DOHH2 (cell line): Measurements from ENCODE around the gene AHI1.
A peak's percentile ranks its signal among the peaks of the same experiment; 100 is the strongest.

ENCODE experiments used
- H3F3A ChIP-seq: fragments of 200-600 bp; sonication (generic), shearing (Covaris generic); 2 replicates; pipeline ENCODE4 v1.6.0; 2016; ENCODE audit warnings: antibody characterized with exemption, mild to moderate bottlenecking; ENCODE audit not compliant: control insufficient read depth, insufficient read depth
- H3K27ac ChIP-seq: fragments of 200-600 bp; sonication (generic); 2 replicates; pipeline ENCODE4 v1.5.1; 2014; ENCODE audit warnings: low read depth, mild to moderate bottlenecking, low read length, moderate library complexity
- H3K27me3 ChIP-seq: fragments of 200-600 bp; sonication (generic); 2 replicates; pipeline ENCODE4 v1.6.1; 2014; ENCODE audit warnings: mild to moderate bottlenecking, low read length, mixed read lengths; ENCODE audit not compliant: control insufficient read depth
- H3K36me3 ChIP-seq: fragments of 200-600 bp; sonication (generic); 2 replicates; pipeline ENCODE4 v1.6.1; 2014; ENCODE audit warnings: mild to moderate bottlenecking, low read length, moderate library complexity, mixed read lengths; ENCODE audit not compliant: control insufficient read depth
- H3K4me1 ChIP-seq: fragments of 200-600 bp; sonication (generic); 2 replicates; pipeline ENCODE4 v1.6.1; 2014; ENCODE audit warnings: mild to moderate bottlenecking, low read length, mixed read lengths; ENCODE audit not compliant: control insufficient read depth
- H3K4me2 ChIP-seq: fragments of 200-600 bp; sonication (generic); 2 replicates; pipeline ENCODE4 v1.6.0; 2014; ENCODE audit warnings: mild to moderate bottlenecking, low read length, moderate library complexity
- H3K4me3 ChIP-seq: fragments of 200-600 bp; sonication (generic); 2 replicates; pipeline ENCODE4 v1.5.1; 2014; ENCODE audit warnings: mild to moderate bottlenecking, low read length, mixed read lengths
- H3K79me2 ChIP-seq: fragments of 200-600 bp; sonication (generic); 2 replicates; pipeline ENCODE4 v1.6.1; 2014; ENCODE audit warnings: mild to moderate bottlenecking, low read length, mixed read lengths; ENCODE audit not compliant: control insufficient read depth
- H3K9me2 ChIP-seq: fragments of 200-600 bp; sonication (generic); replicated peaks from 2 replicates; pipeline ENCODE4 v1.6.1; 2014; ENCODE audit warnings: mild to moderate bottlenecking, low read length, mixed read lengths; ENCODE audit not compliant: control insufficient read depth
- H3K9me3 ChIP-seq: fragments of 200-600 bp; sonication (generic); 2 replicates; pipeline ENCODE4 v1.6.1; 2014; ENCODE audit warnings: antibody characterized with exemption, low read length, mixed read lengths; ENCODE audit not compliant: control insufficient read depth, insufficient read depth
- H4K20me1 ChIP-seq: fragments of 200-600 bp; sonication (generic); 2 replicates; pipeline ENCODE4 v1.6.0; 2014; ENCODE audit warnings: low read depth, mild to moderate bottlenecking, antibody characterized with exemption, low read length, moderate library complexity; ENCODE audit not compliant: control insufficient read depth, insufficient read depth
- EZH2phosphoT487 ChIP-seq: fragments of 200-600 bp; sonication (generic); IDR thresholded peaks from 2 replicates; pipeline ENCODE4 v1.6.1; 2017; ENCODE audit warnings: borderline replicate concordance, mild to moderate bottlenecking, antibody characterized with exemption, low read length, moderate library complexity, mixed read lengths
- TF ChIP-seq, protein P1 (sequence below): fragments of 200-600 bp; sonication (generic); IDR thresholded peaks from one replicate; pipeline ENCODE4 v1.5.1; 2014; ENCODE audit warnings: antibody characterized with exemption, mild to moderate bottlenecking, low read depth, low read length; ENCODE audit not compliant: poor library complexity, severe bottlenecking

Gene AHI1

DNA sequence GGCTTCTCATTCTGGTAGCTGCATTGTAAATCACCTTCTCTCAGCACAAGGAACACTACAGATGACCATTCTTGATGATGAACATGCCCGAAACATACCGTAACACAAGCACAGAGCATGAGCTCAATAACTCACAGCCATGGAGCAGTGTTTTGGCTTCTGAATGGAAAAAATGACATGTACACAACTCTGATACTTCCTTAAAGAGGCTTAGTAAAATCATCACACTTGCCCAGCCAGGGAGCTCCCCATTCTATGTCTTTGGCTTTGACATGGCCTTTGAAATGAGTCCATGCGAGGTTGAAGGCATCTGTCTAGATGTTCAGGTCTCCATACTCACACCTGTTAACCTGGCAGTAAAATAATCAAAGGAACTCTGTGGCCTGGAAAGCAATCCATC lies 228.8 kb downstream of the AHI1 start:
- Histone ChIP-seq H3K27ac (no peak overlapping the region), H3K4me3 (no peak overlapping the region), H3K79me2 (no peaks in the 10 kb centered on the region), H3K36me3 (no peaks in the 10 kb centered on the region), H3K4me2 (no peak overlapping the region), H4K20me1 (no peaks in the 10 kb centered on the region), H3K27me3 (no peaks in the 10 kb centered on the region), H3F3A (0 out of 2 replicates have a peak, but pooled peaks cover 5% of the 10 kb centered on the region), H3K9me2 (no peaks in the 10 kb centered on the region), H3K9me3 (no peaks in the 10 kb centered on the region), H3K4me1 (peaks cover 47% of the 10 kb centered on the region)
- TF ChIP-seq, protein P1, sequence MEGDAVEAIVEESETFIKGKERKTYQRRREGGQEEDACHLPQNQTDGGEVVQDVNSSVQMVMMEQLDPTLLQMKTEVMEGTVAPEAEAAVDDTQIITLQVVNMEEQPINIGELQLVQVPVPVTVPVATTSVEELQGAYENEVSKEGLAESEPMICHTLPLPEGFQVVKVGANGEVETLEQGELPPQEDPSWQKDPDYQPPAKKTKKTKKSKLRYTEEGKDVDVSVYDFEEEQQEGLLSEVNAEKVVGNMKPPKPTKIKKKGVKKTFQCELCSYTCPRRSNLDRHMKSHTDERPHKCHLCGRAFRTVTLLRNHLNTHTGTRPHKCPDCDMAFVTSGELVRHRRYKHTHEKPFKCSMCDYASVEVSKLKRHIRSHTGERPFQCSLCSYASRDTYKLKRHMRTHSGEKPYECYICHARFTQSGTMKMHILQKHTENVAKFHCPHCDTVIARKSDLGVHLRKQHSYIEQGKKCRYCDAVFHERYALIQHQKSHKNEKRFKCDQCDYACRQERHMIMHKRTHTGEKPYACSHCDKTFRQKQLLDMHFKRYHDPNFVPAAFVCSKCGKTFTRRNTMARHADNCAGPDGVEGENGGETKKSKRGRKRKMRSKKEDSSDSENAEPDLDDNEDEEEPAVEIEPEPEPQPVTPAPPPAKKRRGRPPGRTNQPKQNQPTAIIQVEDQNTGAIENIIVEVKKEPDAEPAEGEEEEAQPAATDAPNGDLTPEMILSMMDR: no peak
- no peak for TF ChIP-seq EZH2phosphoT487

DNA sequence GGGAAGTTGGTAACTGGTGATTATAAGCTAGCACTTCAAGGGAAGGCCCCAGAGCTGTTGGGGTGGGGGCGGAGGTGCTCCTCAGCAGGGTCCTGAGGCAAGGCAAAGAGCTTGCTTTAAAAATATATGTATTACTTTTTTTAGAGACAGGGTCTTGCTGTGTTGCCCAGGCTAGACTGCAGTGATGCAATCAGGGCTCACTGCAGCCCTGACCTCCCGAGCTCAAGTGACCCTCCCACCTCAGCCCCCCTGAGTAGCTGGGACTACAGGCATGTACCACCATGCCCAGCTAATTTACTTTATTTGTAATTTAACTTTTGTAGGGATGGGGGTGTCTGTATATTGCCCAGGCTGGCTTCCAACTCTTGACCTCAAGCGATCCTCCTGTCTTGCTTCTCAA lies 229.3 kb downstream of the AHI1 start:
- Histone ChIP-seq H3K79me2 (no peaks in the 10 kb centered on the region), H4K20me1 (no peaks in the 10 kb centered on the region), H3K9me3 (no peaks in the 10 kb centered on the region), H3K4me3 (no peak overlapping the region), H3F3A (0 out of 2 replicates have a peak, but pooled peaks cover 5% of the 10 kb centered on the region), H3K4me1 (peaks cover 47% of the 10 kb centered on the region), H3K36me3 (no peaks in the 10 kb centered on the region), H3K27me3 (no peaks in the 10 kb centered on the region), H3K4me2 (no peak overlapping the region), H3K27ac (no peak overlapping the region), H3K9me2 (no peaks in the 10 kb centered on the region)
- TF ChIP-seq EZH2phosphoT487: no peak
- TF ChIP-seq, protein P1: no peak

DNA sequence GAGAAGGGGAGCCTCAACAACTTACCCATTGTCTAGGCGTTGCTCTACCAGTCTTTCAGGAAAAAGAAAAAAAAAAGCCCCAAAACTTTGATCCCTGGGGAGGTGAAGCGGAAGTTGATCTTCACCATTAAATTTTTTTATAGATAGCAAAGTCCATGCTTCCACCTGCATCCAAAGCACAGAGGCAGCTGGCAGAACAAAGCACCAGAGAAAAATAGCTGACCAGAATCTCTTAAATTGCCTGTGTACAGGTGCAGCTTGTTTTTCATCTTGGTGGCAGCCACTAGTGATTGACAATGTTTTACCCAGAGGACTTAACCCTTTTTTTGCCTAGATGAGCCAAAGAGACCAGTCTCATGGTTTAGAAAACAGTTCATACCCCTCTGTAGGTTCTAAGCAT lies 230.5 kb downstream of the AHI1 start:
- no peaks in the 10 kb centered on the region for H3K27me3 ChIP-seq
- no peaks in the 10 kb centered on the region for H4K20me1 ChIP-seq
- H3F3A ChIP-seq: no peaks in the 10 kb centered on the region
- H3K4me2 ChIP-seq: peak overlapping the region; percentile 17
- no peak overlapping the region for H3K4me3 ChIP-seq
- H3K27ac ChIP-seq: no peak overlapping the region
- H3K4me1 ChIP-seq: peaks cover 47% of the 10 kb centered on the region
- H3K9me3 ChIP-seq: no peaks in the 10 kb centered on the region
- TF ChIP-seq, protein P1: no peak
- no peak for TF ChIP-seq EZH2phosphoT487
- H3K36me3 ChIP-seq: no peaks in the 10 kb centered on the region
- H3K79me2 ChIP-seq: no peaks in the 10 kb centered on the region
- no peaks in the 10 kb centered on the region for H3K9me2 ChIP-seq

DNA sequence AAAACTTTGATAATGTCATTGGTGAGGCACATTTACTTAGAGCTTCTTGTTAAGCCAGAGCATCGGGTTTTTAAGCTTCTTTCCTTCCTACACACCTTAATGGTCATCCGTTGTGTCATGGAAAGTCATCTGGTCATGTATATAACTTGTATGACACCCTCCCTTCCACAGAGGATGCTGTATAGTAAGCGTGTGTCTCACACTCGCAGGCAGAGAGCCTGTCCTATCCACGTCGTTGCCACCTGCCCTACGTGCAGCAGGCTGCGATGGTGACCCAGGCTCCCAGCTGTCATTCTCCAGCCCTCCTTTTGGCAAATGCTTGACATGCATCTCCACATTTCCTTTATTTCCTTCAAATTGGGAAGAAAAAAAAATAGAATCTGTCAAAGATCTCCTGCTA lies 230.9 kb downstream of the AHI1 start:
- TF ChIP-seq, protein P1: no peak
- no peak for TF ChIP-seq EZH2phosphoT487
- Histone ChIP-seq H3K9me3 (no peaks in the 10 kb centered on the region), H3K27ac (no peak overlapping the region), H3K27me3 (no peaks in the 10 kb centered on the region), H3K9me2 (no peaks in the 10 kb centered on the region), H3K4me1 (peaks cover 47% of the 10 kb centered on the region), H3K79me2 (no peaks in the 10 kb centered on the region), H3K4me3 (no peak overlapping the region), H3K4me2 (peak overlapping the region; percentile 17), H4K20me1 (no peaks in the 10 kb centered on the region), H3F3A (no peaks in the 10 kb centered on the region), H3K36me3 (no peaks in the 10 kb centered on the region)
